Measurements from ENCODE around the gene ACOXL. TPM values are rescaled to one million over a fixed set of nuclear protein-coding genes. Genes with fewer than 3 reads are reported as not detected.
A peak's percentile ranks its signal among the peaks of the same experiment; 100 is the strongest.

ACOXL gene
- polyA plus RNA-seq, 6 donors from 2014 or later = not detected

- Mint-ChIP-seq H3K4me3 (no peak overlapping the region), H3K36me3 (no peaks in the 10 kb centered on the region), H3K27me3 (peaks cover 8 to 11% (median 8%) of the 10 kb centered on the region in 3 donors), H3K4me1 (no peaks in the 10 kb centered on the region), H3K9me3 (peaks cover 4 to 19% (median 7%) of the 10 kb centered on the region in 7 donors), H3K27ac (no peak overlapping the region)
- ATAC-seq (ENCODE audit: low read depth in 2 of 2) = no peak
- no peak for DNase-seq
These were observed 237.3 kb downstream of the ACOXL start for GRCh38 chr2:110969696-110970095.

- no peak overlapping the region for H3K4me3 Mint-ChIP-seq
- no peak for DNase-seq
- no peaks in the 10 kb centered on the region for H3K36me3 Mint-ChIP-seq
- no peak overlapping the region for H3K27ac Mint-ChIP-seq
- H3K4me1 Mint-ChIP-seq = no peaks in the 10 kb centered on the region
- H3K27me3 Mint-ChIP-seq = peaks cover 4 to 11% (median 8%) of the 10 kb centered on the region in 3 donors
- ATAC-seq (ENCODE audit: low read depth in 2 of 2) = no peak
- H3K9me3 Mint-ChIP-seq = peaks cover 4 to 19% (median 7%) of the 10 kb centered on the region in 7 donors
These were observed 237.8 kb downstream of the ACOXL start for GRCh38 chr2:110970201-110970600.

GRCh38 chr2:110971811-110972210 lies 239.4 kb downstream of the ACOXL start:
- ATAC-seq (ENCODE audit: low read depth in 2 of 2) (no peak), DNase-seq (no peak)
- H3K4me3 Mint-ChIP-seq = no peak overlapping the region
- peaks cover 4 to 19% (median 7%) of the 10 kb centered on the region in 7 donors for H3K9me3 Mint-ChIP-seq
- H3K27me3 Mint-ChIP-seq = peaks cover 4 to 11% (median 8%) of the 10 kb centered on the region in 3 donors
- H3K4me1 Mint-ChIP-seq = no peaks in the 10 kb centered on the region
- H3K36me3 Mint-ChIP-seq = no peaks in the 10 kb centered on the region
- H3K27ac Mint-ChIP-seq = no peak overlapping the region

- peak overlapping the region in 1 of 6 donors; percentile 21 for H3K27ac Mint-ChIP-seq
- no peaks in the 10 kb centered on the region for H3K36me3 Mint-ChIP-seq
- H3K9me3 Mint-ChIP-seq = peaks cover 4 to 19% (median 7%) of the 10 kb centered on the region in 7 donors
- no peaks in the 10 kb centered on the region for H3K4me1 Mint-ChIP-seq
- H3K4me3 Mint-ChIP-seq = no peak overlapping the region
- peaks cover 4 to 11% (median 5%) of the 10 kb centered on the region in 3 donors for H3K27me3 Mint-ChIP-seq
- ATAC-seq (ENCODE audit: low read depth in 2 of 2) = no peak
- no peak for DNase-seq
These were observed 240.9 kb downstream of the ACOXL start for GRCh38 chr2:110973262-110973661.

- DNase-seq (no peak), ATAC-seq (ENCODE audit: low read depth in 2 of 2) (no peak)
- no peaks in the 10 kb centered on the region for H3K36me3 Mint-ChIP-seq
- H3K27me3 Mint-ChIP-seq = peaks cover 0 to 4% (median 0%) of the 10 kb centered on the region in 3 donors
- peak overlapping the region in 2 of 6 donors; percentile 14 to 56 for H3K27ac Mint-ChIP-seq
- no peaks in the 10 kb centered on the region for H3K4me1 Mint-ChIP-seq
- no peak overlapping the region for H3K4me3 Mint-ChIP-seq
- peaks cover under 1 to 12% (median 2%) of the 10 kb centered on the region in 7 donors for H3K9me3 Mint-ChIP-seq
These were observed 245.0 kb downstream of the ACOXL start for GRCh38 chr2:110977403-110977802.

GRCh38 chr2:110978148-110978547 lies 245.8 kb downstream of the ACOXL start:
- no peak for DNase-seq
- ATAC-seq (ENCODE audit: low read depth in 2 of 2) = no peak
- Mint-ChIP-seq H3K27me3 (no peaks in the 10 kb centered on the region), H3K9me3 (peaks cover 0 to 4% (median 0%) of the 10 kb centered on the region in 7 donors), H3K36me3 (no peaks in the 10 kb centered on the region), H3K4me3 (no peak overlapping the region), H3K4me1 (no peaks in the 10 kb centered on the region), H3K27ac (peak overlapping the region in 1 of 6 donors; percentile 40)

GRCh38 chr2:110978756-110979470 lies 246.5 kb downstream of the ACOXL start:
- Mint-ChIP-seq H3K4me3 (no peak overlapping the region), H3K27me3 (no peaks in the 10 kb centered on the region), H3K27ac (no peak overlapping the region), H3K4me1 (no peaks in the 10 kb centered on the region), H3K9me3 (no peaks in the 10 kb centered on the region), H3K36me3 (no peaks in the 10 kb centered on the region)
- ATAC-seq (ENCODE audit: low read depth in 2 of 2) (no peak), DNase-seq (no peak)

- Mint-ChIP-seq H3K27me3 (no peaks in the 10 kb centered on the region), H3K9me3 (no peaks in the 10 kb centered on the region), H3K4me1 (no peaks in the 10 kb centered on the region), H3K4me3 (no peak overlapping the region), H3K27ac (peak overlapping the region in 1 of 6 donors; percentile 15), H3K36me3 (no peaks in the 10 kb centered on the region)
- no peak for DNase-seq
- ATAC-seq (ENCODE audit: low read depth in 2 of 2) = no peak
These were observed 247.3 kb downstream of the ACOXL start for GRCh38 chr2:110979471-110980338.

GRCh38 chr2:110980339-110981062 lies 248.1 kb downstream of the ACOXL start:
- H3K4me1 Mint-ChIP-seq = no peaks in the 10 kb centered on the region
- no peaks in the 10 kb centered on the region for H3K27me3 Mint-ChIP-seq
- DNase-seq (no peak), ATAC-seq (ENCODE audit: low read depth in 2 of 2) (no peak)
- no peaks in the 10 kb centered on the region for H3K9me3 Mint-ChIP-seq
- H3K4me3 Mint-ChIP-seq = no peak overlapping the region
- H3K27ac Mint-ChIP-seq = peak overlapping the region in 1 of 6 donors; percentile 15
- H3K36me3 Mint-ChIP-seq = no peaks in the 10 kb centered on the region

- no peaks in the 10 kb centered on the region for H3K27me3 Mint-ChIP-seq
- no peaks in the 10 kb centered on the region for H3K36me3 Mint-ChIP-seq
- ATAC-seq (ENCODE audit: low read depth in 2 of 2) (no peak), DNase-seq (no peak)
- H3K27ac Mint-ChIP-seq = no peak overlapping the region
- no peaks in the 10 kb centered on the region for H3K9me3 Mint-ChIP-seq
- no peaks in the 10 kb centered on the region for H3K4me1 Mint-ChIP-seq
- no peak overlapping the region for H3K4me3 Mint-ChIP-seq
These were observed 250.8 kb downstream of the ACOXL start for GRCh38 chr2:110983133-110983532.

GRCh38 chr2:110984694-110985490 lies 252.5 kb downstream of the ACOXL start:
- ATAC-seq (ENCODE audit: low read depth in 2 of 2) (no peak), DNase-seq (no peak)
- no peaks in the 10 kb centered on the region for H3K27me3 Mint-ChIP-seq
- no peak overlapping the region for H3K27ac Mint-ChIP-seq
- no peak overlapping the region for H3K4me3 Mint-ChIP-seq
- H3K9me3 Mint-ChIP-seq = peaks cover 0 to 5% (median 0%) of the 10 kb centered on the region in 7 donors
- no peaks in the 10 kb centered on the region for H3K4me1 Mint-ChIP-seq
- no peaks in the 10 kb centered on the region for H3K36me3 Mint-ChIP-seq

- no peak overlapping the region for H3K4me3 Mint-ChIP-seq
- H3K9me3 Mint-ChIP-seq = peaks cover 0 to 11% (median 5%) of the 10 kb centered on the region in 7 donors
- no peak for ATAC-seq (ENCODE audit: low read depth in 2 of 2)
- DNase-seq = no peak
- H3K27ac Mint-ChIP-seq = no peak overlapping the region
- peaks cover 0 to 7% of the 10 kb centered on the region in 2 donors for H3K36me3 Mint-ChIP-seq
- no peaks in the 10 kb centered on the region for H3K27me3 Mint-ChIP-seq
- peaks cover 14 to 26% (median 18%) of the 10 kb centered on the region in 3 donors for H3K4me1 Mint-ChIP-seq
These were observed 258.1 kb downstream of the ACOXL start for GRCh38 chr2:110990440-110990839.

GRCh38 chr2:110991911-110992310 lies 259.5 kb downstream of the ACOXL start:
- H3K9me3 Mint-ChIP-seq = peaks cover 0 to 11% (median 5%) of the 10 kb centered on the region in 7 donors
- ATAC-seq (ENCODE audit: low read depth in 2 of 2) (no peak), DNase-seq (no peak)
- no peak overlapping the region for H3K27ac Mint-ChIP-seq
- peaks cover 0 to 7% of the 10 kb centered on the region in 2 donors for H3K36me3 Mint-ChIP-seq
- no peak overlapping the region for H3K4me3 Mint-ChIP-seq
- H3K27me3 Mint-ChIP-seq = no peaks in the 10 kb centered on the region
- peaks cover 14 to 26% (median 18%) of the 10 kb centered on the region in 3 donors for H3K4me1 Mint-ChIP-seq
